HepG2 (cell line): ENCODE measurements around the gene MIEF2. TPM values are rescaled to one million over a fixed set of nuclear protein-coding genes. Genes with fewer than 3 reads are reported as not detected.

Experiments
- HHEX ChIP-seq: IDR thresholded peaks from 2 replicates; pipeline ENCODE4 v1.6.1; 2016; ENCODE audit warnings: control low read depth
- KLF15 ChIP-seq: sonication (generic); formaldehyde crosslinking; IDR thresholded peaks from 2 replicates; pipeline ENCODE4 v1.8.1; 2023; ENCODE audit warnings: borderline replicate concordance, mild to moderate bottlenecking, inconsistent platforms, missing genetic modification reagents, mixed read lengths
- MAZ ChIP-seq, 2 experiments: sonication (generic) in 1 of 2; formaldehyde crosslinking in 1 of 2; IDR thresholded peaks; 2 replicates each; pipeline versions ENCODE4 v1.5.0 to v1.6.1; 2012 to 2020; ENCODE audit warnings: low read depth in 2 of 2, mild to moderate bottlenecking in 2 of 2, borderline replicate concordance in 1 of 2, improper control_type of control experiment in 1 of 2, low read length in 1 of 2, missing genetic modification reagents in 1 of 2, moderate library complexity in 1 of 2
- MIXL1 ChIP-seq: IDR thresholded peaks from 2 replicates; pipeline ENCODE4 v1.6.1; 2016
- ZNF496 ChIP-seq: sonication (generic); formaldehyde crosslinking; IDR thresholded peaks from 2 replicates; pipeline ENCODE4 v1.8.1; 2023; ENCODE audit warnings: mild to moderate bottlenecking, moderate library complexity, missing genetic modification reagents; ENCODE audit not compliant: insufficient replicate concordance
- ZNF670 ChIP-seq: sonication (generic); formaldehyde crosslinking; IDR thresholded peaks from 2 replicates; pipeline ENCODE4 v1.8.0; 2022; ENCODE audit warnings: mild to moderate bottlenecking, missing genetic modification reagents, borderline replicate concordance
- ZNF749 ChIP-seq: sonication (generic); formaldehyde crosslinking; IDR thresholded peaks from 2 replicates; pipeline ENCODE4 v1.8.0; 2022; ENCODE audit warnings: mild to moderate bottlenecking, missing genetic modification reagents, moderate library complexity, borderline replicate concordance
- polyA plus RNA-seq, 8 experiments: library from polyadenylated mRNA; depleted of rRNA in 3 of 8; stranded (reverse) in 7 of 8; unstranded in 1 of 8; fragments of >200 nt; fragmentation: Illumina TruSeq in 4 of 8; extraction: Trizol in 4 of 8; gene quantifications; 2 replicates each; pipeline versions ENCODE4 v1.2.1 to v1.2.3, GENCODE V29; 2011 to 2016; ENCODE audit warnings: low read depth in 4 of 8, missing spikeins in 1 of 8, mixed read lengths in 1 of 8; ENCODE audit not compliant: insufficient read depth in 1 of 8
- total RNA-seq, 5 experiments: library from RNA; depleted of rRNA; stranded (reverse); fragments of >200 nt; fragmentation: Illumina TruSeq; extraction: Trizol; gene quantifications; 2 replicates each; pipeline ENCODE4 v1.2.3, GENCODE V29; 2016; ENCODE audit warnings: low read depth in 1 of 5
- TF ChIP-seq, protein P1 (sequence below): sonication (generic); formaldehyde crosslinking; IDR thresholded peaks from 2 replicates; pipeline ENCODE4 v1.4.0; 2020; ENCODE audit warnings: missing genetic modification reagents, borderline replicate concordance
- TF ChIP-seq, protein P2 (sequence below): sonication (generic); formaldehyde crosslinking; IDR thresholded peaks from 2 replicates; pipeline ENCODE4 v1.4.0; 2020; ENCODE audit warnings: mild to moderate bottlenecking, low read depth, missing genetic modification reagents
- TF ChIP-seq, protein P3 (sequence below): sonication (generic); formaldehyde crosslinking; IDR thresholded peaks from 2 replicates; pipeline ENCODE4 v1.4.0; 2020; ENCODE audit warnings: missing genetic modification reagents, borderline replicate concordance
- TF ChIP-seq, protein P4 (sequence below): sonication (generic); formaldehyde crosslinking; conservative IDR thresholded peaks from 2 replicates; pipeline ENCODE4 v1.4.0; 2020; ENCODE audit warnings: mild to moderate bottlenecking, missing genetic modification reagents, moderate library complexity
- TF ChIP-seq, protein P5 (sequence below): sonication (generic); formaldehyde crosslinking; conservative IDR thresholded peaks from 2 replicates; pipeline ENCODE4 v1.4.0; 2020; ENCODE audit warnings: missing genetic modification reagents
- TF ChIP-seq, protein P6 (sequence below): sonication (generic); formaldehyde crosslinking; IDR thresholded peaks from 2 replicates; pipeline ENCODE4 v1.5.0; 2020; ENCODE audit warnings: missing genetic modification reagents, mild to moderate bottlenecking, borderline replicate concordance
- TF ChIP-seq, protein P7 (sequence below): sonication (generic); formaldehyde crosslinking; IDR thresholded peaks from 2 replicates; pipeline ENCODE4 v1.4.0; 2020; ENCODE audit warnings: missing genetic modification reagents, borderline replicate concordance

The MIEF2 gene
- total and polyA plus RNA-seq, 2 of the 13 experiments (the other 11 are each of a cell fraction or from before 2014, with no cell fraction given) = 6.0 to 8.0 TPM

DNA sequence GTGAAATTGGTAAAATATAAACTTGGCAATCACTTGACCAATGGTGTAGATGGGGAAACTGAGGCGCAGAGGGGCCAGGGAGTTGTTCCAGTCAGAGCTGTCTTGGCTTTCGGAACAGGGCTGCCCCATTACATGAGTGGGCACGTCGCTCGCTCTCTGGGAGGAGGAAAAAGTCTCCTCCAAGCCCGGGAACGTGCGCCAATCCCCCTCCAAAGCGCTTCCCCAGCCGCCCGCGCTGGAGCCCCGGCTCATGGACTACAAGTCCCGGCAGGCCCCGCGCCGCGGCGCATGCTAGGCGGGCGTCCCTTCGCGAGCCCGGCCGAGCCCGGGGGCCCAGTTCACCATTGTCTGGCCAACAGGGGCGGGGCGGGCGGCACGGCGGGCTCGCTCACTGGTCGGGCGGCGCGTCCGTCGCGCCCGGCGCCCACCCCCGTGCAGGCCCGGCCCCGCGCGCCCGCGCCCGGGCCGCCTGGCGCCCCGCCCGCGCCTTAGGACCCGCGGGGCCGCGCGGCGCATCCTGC is 35.3 kb upstream of the MIEF2 start, which contains the start of gene LLGL1 (continued):
- TF ChIP-seq, protein P1, sequence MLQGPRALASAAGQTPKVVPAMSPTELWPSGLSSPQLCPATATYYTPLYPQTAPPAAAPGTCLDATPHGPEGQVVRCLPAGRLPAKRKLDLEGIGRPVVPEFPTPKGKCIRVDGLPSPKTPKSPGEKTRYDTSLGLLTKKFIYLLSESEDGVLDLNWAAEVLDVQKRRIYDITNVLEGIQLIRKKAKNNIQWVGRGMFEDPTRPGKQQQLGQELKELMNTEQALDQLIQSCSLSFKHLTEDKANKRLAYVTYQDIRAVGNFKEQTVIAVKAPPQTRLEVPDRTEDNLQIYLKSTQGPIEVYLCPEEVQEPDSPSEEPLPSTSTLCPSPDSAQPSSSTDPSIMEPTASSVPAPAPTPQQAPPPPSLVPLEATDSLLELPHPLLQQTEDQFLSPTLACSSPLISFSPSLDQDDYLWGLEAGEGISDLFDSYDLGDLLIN = no peak
- no peak for TF ChIP-seq KLF15
- TF ChIP-seq, protein P2, sequence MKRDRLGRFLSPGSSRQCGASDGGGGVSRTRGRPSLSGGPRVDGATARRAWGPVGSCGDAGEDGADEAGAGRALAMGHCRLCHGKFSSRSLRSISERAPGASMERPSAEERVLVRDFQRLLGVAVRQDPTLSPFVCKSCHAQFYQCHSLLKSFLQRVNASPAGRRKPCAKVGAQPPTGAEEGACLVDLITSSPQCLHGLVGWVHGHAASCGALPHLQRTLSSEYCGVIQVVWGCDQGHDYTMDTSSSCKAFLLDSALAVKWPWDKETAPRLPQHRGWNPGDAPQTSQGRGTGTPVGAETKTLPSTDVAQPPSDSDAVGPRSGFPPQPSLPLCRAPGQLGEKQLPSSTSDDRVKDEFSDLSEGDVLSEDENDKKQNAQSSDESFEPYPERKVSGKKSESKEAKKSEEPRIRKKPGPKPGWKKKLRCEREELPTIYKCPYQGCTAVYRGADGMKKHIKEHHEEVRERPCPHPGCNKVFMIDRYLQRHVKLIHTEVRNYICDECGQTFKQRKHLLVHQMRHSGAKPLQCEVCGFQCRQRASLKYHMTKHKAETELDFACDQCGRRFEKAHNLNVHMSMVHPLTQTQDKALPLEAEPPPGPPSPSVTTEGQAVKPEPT (CRISPR knock-in tag) = no peak
- TF ChIP-seq MIXL1 = no peak
- TF ChIP-seq, protein P3, sequence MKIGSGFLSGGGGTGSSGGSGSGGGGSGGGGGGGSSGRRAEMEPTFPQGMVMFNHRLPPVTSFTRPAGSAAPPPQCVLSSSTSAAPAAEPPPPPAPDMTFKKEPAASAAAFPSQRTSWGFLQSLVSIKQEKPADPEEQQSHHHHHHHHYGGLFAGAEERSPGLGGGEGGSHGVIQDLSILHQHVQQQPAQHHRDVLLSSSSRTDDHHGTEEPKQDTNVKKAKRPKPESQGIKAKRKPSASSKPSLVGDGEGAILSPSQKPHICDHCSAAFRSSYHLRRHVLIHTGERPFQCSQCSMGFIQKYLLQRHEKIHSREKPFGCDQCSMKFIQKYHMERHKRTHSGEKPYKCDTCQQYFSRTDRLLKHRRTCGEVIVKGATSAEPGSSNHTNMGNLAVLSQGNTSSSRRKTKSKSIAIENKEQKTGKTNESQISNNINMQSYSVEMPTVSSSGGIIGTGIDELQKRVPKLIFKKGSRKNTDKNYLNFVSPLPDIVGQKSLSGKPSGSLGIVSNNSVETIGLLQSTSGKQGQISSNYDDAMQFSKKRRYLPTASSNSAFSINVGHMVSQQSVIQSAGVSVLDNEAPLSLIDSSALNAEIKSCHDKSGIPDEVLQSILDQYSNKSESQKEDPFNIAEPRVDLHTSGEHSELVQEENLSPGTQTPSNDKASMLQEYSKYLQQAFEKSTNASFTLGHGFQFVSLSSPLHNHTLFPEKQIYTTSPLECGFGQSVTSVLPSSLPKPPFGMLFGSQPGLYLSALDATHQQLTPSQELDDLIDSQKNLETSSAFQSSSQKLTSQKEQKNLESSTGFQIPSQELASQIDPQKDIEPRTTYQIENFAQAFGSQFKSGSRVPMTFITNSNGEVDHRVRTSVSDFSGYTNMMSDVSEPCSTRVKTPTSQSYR (CRISPR knock-in tag) = no peak
- TF ChIP-seq HHEX (CRISPR knock-in tag) = no peak
- TF ChIP-seq, protein P4, sequence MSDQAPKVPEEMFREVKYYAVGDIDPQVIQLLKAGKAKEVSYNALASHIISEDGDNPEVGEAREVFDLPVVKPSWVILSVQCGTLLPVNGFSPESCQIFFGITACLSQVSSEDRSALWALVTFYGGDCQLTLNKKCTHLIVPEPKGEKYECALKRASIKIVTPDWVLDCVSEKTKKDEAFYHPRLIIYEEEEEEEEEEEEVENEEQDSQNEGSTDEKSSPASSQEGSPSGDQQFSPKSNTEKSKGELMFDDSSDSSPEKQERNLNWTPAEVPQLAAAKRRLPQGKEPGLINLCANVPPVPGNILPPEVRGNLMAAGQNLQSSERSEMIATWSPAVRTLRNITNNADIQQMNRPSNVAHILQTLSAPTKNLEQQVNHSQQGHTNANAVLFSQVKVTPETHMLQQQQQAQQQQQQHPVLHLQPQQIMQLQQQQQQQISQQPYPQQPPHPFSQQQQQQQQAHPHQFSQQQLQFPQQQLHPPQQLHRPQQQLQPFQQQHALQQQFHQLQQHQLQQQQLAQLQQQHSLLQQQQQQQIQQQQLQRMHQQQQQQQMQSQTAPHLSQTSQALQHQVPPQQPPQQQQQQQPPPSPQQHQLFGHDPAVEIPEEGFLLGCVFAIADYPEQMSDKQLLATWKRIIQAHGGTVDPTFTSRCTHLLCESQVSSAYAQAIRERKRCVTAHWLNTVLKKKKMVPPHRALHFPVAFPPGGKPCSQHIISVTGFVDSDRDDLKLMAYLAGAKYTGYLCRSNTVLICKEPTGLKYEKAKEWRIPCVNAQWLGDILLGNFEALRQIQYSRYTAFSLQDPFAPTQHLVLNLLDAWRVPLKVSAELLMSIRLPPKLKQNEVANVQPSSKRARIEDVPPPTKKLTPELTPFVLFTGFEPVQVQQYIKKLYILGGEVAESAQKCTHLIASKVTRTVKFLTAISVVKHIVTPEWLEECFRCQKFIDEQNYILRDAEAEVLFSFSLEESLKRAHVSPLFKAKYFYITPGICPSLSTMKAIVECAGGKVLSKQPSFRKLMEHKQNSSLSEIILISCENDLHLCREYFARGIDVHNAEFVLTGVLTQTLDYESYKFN = no peak
- TF ChIP-seq, protein P5, sequence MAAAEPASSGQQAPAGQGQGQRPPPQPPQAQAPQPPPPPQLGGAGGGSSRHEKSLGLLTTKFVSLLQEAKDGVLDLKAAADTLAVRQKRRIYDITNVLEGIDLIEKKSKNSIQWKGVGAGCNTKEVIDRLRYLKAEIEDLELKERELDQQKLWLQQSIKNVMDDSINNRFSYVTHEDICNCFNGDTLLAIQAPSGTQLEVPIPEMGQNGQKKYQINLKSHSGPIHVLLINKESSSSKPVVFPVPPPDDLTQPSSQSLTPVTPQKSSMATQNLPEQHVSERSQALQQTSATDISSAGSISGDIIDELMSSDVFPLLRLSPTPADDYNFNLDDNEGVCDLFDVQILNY (CRISPR knock-in tag) = no peak
- TF ChIP-seq ZNF749 (CRISPR knock-in tag) = no peak
- TF ChIP-seq ZNF496 (CRISPR knock-in tag) = no peak
- TF ChIP-seq, protein P6, sequence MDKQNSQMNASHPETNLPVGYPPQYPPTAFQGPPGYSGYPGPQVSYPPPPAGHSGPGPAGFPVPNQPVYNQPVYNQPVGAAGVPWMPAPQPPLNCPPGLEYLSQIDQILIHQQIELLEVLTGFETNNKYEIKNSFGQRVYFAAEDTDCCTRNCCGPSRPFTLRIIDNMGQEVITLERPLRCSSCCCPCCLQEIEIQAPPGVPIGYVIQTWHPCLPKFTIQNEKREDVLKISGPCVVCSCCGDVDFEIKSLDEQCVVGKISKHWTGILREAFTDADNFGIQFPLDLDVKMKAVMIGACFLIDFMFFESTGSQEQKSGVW (CRISPR knock-in tag) = no peak
- TF ChIP-seq, protein P7, sequence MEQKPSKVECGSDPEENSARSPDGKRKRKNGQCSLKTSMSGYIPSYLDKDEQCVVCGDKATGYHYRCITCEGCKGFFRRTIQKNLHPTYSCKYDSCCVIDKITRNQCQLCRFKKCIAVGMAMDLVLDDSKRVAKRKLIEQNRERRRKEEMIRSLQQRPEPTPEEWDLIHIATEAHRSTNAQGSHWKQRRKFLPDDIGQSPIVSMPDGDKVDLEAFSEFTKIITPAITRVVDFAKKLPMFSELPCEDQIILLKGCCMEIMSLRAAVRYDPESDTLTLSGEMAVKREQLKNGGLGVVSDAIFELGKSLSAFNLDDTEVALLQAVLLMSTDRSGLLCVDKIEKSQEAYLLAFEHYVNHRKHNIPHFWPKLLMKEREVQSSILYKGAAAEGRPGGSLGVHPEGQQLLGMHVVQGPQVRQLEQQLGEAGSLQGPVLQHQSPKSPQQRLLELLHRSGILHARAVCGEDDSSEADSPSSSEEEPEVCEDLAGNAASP (CRISPR knock-in tag) = peak; percentile 25; the same call in 1 of the 2 replicates
- no peak for TF ChIP-seq ZNF670 (CRISPR knock-in tag)
- 0 out of 2 replicates have a peak, but pooled peaks have one; percentile 38 for TF ChIP-seq MAZ (IDR thresholded peaks at IDR 0.05; ENCODE audit: borderline replicate concordance, low read depth, low read length)
- no peak for TF ChIP-seq MAZ (CRISPR knock-in tag; IDR thresholded peaks at IDR 0.05; ENCODE audit: low read depth)
